Measurements from ENCODE around the gene FSD2. TPM values are rescaled to one million over a fixed set of nuclear protein-coding genes. Genes with fewer than 3 reads are reported as not detected.

FSD2 gene
- total and polyA plus RNA-seq, 2 of the 4 experiments (the other 2 are of a cell fraction), result not detected

- TF ChIP-seq SMC3 (IDR thresholded peaks at IDR 0.05; ENCODE audit: low read depth, low read length) (no peak), ELK1 (IDR thresholded peaks at IDR 0.05; ENCODE audit: borderline replicate concordance, low read depth, low read length) (no peak), MAFK (IDR thresholded peaks at IDR 0.05; ENCODE audit: low read depth, low read length) (no peak), FOS (IDR thresholded peaks at IDR 0.05; ENCODE audit: low read depth, low read length) (no peak), MXI1 (IDR thresholded peaks at IDR 0.05; ENCODE audit: borderline replicate concordance, low read depth, low read length) (no peak), MAZ (IDR thresholded peaks at IDR 0.05; ENCODE audit: borderline replicate concordance, low read depth, low read length) (no peak), RFX5 (IDR thresholded peaks at IDR 0.05; ENCODE audit: low read depth, low read length) (no peak), RAD21 (IDR thresholded peaks at IDR 0.05; ENCODE audit: low read length) (no peak), BHLHE40 (IDR thresholded peaks at IDR 0.05; ENCODE audit: low read depth, low read length) (no peak), RCOR1 (IDR thresholded peaks at IDR 0.05; ENCODE audit: insufficient replicate concordance, low read length) (no peak), POLR2A (IDR thresholded peaks at IDR 0.05; ENCODE audit: low read depth, low read length) (no peak), CTCF (conservative IDR thresholded peaks at IDR 0.05; ENCODE audit: low read depth, low read length) (no peak), CEBPB (IDR thresholded peaks at IDR 0.05; ENCODE audit: low read depth, low read length) (no peak), USF2 (IDR thresholded peaks at IDR 0.05; ENCODE audit: low read depth, low read length) (no peak)
- CTCF ChIA-PET, result interaction anchor here (0.5 to 0.6 kb wide), 2 partner anchors 26 to 163 kb away, joined by 3 read pairs; no protein-coding TSS in a partner anchor
- H2BK20ac ChIP-seq (ENCODE audit: low read depth, low read length), result no peak overlapping the region
- H2BK120ac ChIP-seq (ENCODE audit: low read depth, low read length), result no peak overlapping the region
- no peak overlapping the region for H2BK15ac ChIP-seq (ENCODE audit: low read depth, low read length)
- no peak overlapping the region for H3K18ac ChIP-seq (ENCODE audit: low read depth, low read length)
- no peak overlapping the region for H3K27ac ChIP-seq (ENCODE audit: insufficient read depth, low read length)
- no peak overlapping the region for H3K4me2 ChIP-seq (ENCODE audit: low read depth, low read length)
- in situ Hi-C loops (cut with MboI; ENCODE audit: low sequenced_read_pairs) (no loop called here), dilution Hi-C loops (cut with HindIII; ENCODE audit: low sequenced_read_pairs, unreplicated experiment) (no loop called here), intact Hi-C loops (cut with micrococcal nuclease) (loop anchor here (10.0 kb wide), 1 partner anchor 366 kb away; the partner anchor contains the start of gene HDGFL3)
- no peak overlapping the region for H3K23ac ChIP-seq (ENCODE audit: low read depth, low read length)
- H4K20me1 ChIP-seq (ENCODE audit: insufficient read depth, low read length), result no peaks in the 10 kb centered on the region
- no peaks in the 10 kb centered on the region for H3K27me3 ChIP-seq (ENCODE audit: control insufficient read depth, insufficient read depth, low read length)
- POLR2A ChIA-PET (ENCODE audit: unreplicated experiment), result no interaction called here
- H3K9me3 ChIP-seq (ENCODE audit: control insufficient read depth, insufficient read depth, low read length), result no peaks in the 10 kb centered on the region
- no peak overlapping the region for H3K56ac ChIP-seq (ENCODE audit: extremely low read depth, insufficient read depth, low read length)
- no peaks in the 10 kb centered on the region; the same call in 1 of the 2 replicates for H3K9me1 ChIP-seq (ENCODE audit: insufficient read depth, low read length)
- no TSS peak for BruUV-seq (replicated peaks)
- no peak overlapping the region for H2BK5ac ChIP-seq (ENCODE audit: low read depth, low read length, poor library complexity, severe bottlenecking)
- peak overlapping the region; percentile 49 for H2AFZ ChIP-seq (replicated peaks; ENCODE audit: low read length, poor library complexity)
- no peak overlapping the region for H4K8ac ChIP-seq (ENCODE audit: low read depth in 2 of 2, low read length in 2 of 2)
- H3K4me3 ChIP-seq (ENCODE audit: insufficient read depth, low read depth, low read length), result no peak overlapping the region
- H3K4ac ChIP-seq (ENCODE audit: low read depth, low read length), result no peak overlapping the region
- no peak overlapping the region for H4K91ac ChIP-seq (ENCODE audit: insufficient read depth, low read depth, low read length)
- no peak overlapping the region for H3K14ac ChIP-seq (replicated peaks; ENCODE audit: low read depth, low read length)
- peaks cover 31% of the 10 kb centered on the region for H3K36me3 ChIP-seq (ENCODE audit: control insufficient read depth, insufficient read depth, low read length)
- H3K9ac ChIP-seq (ENCODE audit: low read depth, low read length), result no peak overlapping the region
- no peak overlapping the region for H4K5ac ChIP-seq (ENCODE audit: low read depth, low read length)
- ATAC-seq (ENCODE audit: low read depth) (no peak), DNase-seq (no peak)
- H3K4me1 ChIP-seq (ENCODE audit: control insufficient read depth, insufficient read depth, low read length), result no peaks in the 10 kb centered on the region
- H2AK9ac ChIP-seq (replicated peaks; ENCODE audit: low read depth, low read length, poor library complexity), result peak overlapping the region; percentile 24
- H2AK5ac ChIP-seq (ENCODE audit: low read depth, low read length), result no peak overlapping the region
- H3K79me1 ChIP-seq (ENCODE audit: low read depth in 1 of 2, low read length in 2 of 2), result peaks cover 4 to 29% of the 10 kb centered on the region in 2 experiments; a peak in 3 of 4 replicates
Observed at GRCh38 chr15:82839136-82839535, 33.3 kb upstream of the FSD2 start.

All from IMR-90 (cell line).